HG02938 (cell line): ENCODE results near the gene CCDC138.
"Not testable (repeated sequence)": the region's sequence is repeated elsewhere in the genome, so short reads cannot be mapped to it uniquely, and the experiment has no call there.

ENCODE experiments used
- ATAC-seq: cut with Tn5 transposase; IDR thresholded peaks from one replicate; pipeline ENCODE4 v1.9.1; 2021; ENCODE audit warnings: mild to moderate bottlenecking, moderate library complexity; ENCODE audit not compliant: unreplicated experiment

The CCDC138 gene, protein sequence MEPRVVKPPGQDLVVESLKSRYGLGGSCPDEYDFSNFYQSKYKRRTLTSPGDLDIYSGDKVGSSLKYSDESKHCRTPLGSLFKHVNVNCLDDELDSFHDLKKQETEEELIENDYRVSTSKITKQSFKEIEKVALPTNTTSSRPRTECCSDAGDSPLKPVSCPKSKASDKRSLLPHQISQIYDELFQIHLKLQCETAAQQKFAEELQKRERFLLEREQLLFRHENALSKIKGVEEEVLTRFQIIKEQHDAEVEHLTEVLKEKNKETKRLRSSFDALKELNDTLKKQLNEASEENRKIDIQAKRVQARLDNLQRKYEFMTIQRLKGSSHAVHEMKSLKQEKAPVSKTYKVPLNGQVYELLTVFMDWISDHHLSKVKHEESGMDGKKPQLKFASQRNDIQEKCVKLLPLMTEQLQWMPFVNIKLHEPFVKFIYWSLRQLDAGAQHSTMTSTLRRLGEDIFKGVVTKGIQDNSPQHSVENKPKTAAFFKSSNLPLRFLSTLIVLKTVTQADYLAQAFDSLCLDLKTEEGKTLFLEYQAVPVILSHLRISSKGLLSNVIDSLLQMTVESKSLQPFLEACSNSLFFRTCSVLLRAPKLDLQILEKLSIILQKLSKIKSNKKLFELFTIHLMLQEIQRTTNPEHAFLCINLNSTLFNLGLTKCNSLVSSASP

GRCh38 chr2:108786354-108787215 is at the start of gene CCDC138:
CCDC138 (plus strand) TSS chr2:108786771; CDS start chr2:108786823, 52 bp downstream.
- peak; percentile 91 for ATAC-seq

DNA sequence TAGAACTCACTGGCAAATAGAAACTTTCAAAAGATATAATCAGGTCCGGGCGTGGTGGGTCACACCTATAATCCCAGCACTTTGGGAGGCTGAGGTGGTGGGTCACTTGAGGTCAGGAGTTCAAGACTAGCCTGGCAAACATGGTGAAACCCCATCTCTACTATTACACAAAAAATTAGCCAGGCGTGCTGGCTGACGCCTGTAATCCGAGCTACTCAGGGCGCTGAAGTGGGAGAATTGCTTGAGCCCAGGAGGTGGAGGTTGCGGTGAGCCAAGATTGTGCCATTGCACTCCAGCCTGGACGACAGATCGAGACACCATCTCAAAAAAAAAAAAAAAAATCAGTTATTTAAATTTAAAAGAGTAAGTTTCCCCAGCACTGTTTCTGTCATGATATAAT is 28.6 kb upstream of the CCDC138 start:
- ATAC-seq = not testable (repeated sequence)

GRCh38 chr2:108762618-108763017 is 24.0 kb upstream of the CCDC138 start:
- ATAC-seq = not testable (repeated sequence)

- ATAC-seq = not testable (repeated sequence)
These were observed 19.9 kb upstream of the CCDC138 start for GRCh38 chr2:108766671-108767070.

- ATAC-seq = not testable (repeated sequence)
These were observed 18.7 kb upstream of the CCDC138 start for GRCh38 chr2:108767859-108768258.

- ATAC-seq = peak; percentile 66
These were observed 10.1 kb upstream of the CCDC138 start for GRCh38 chr2:108776475-108776874.

DNA sequence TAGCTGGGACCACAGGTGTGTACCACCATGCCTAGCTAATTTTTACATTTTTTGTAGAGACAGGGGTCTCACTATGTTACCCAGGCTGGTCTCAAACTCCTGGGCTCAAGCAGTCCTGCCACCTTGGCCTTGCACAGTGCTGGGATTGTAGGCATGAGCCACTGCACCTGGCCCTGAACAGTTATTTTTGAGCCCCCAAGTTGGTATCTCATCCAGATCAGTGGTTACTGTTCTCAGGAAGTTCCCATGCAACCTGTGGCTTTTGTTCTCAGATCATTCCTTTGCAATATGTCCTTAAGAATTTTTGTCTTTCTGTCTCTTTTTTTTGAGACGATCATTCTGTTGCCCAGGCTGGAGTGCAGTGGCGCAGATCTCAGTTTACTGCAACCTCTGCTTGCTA is 7.7 kb upstream of the CCDC138 start:
- no peak for ATAC-seq

GRCh38 chr2:108786008-108786353 is 590 bp upstream of the CCDC138 start:
- peak; percentile 10 for ATAC-seq

DNA sequence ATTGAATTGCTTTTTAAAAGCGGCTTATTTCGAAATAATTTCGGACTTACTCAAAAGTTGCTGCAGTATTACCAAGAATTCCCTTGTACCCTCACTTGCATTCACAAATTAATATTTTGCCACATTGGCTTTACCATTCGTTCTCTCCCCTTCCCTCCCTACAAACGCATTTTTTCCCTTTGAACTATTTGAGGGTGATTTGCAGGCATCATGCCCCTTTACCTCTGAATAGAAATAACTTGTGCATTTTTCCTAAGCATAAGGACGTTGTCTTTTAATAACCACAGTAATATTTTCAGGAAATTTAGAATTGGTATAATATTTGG is 608 bp downstream of the CCDC138 start:
- ATAC-seq = no peak

GRCh38 chr2:108803045-108803736 is 16.6 kb downstream of the CCDC138 start:
- ATAC-seq = no peak

DNA sequence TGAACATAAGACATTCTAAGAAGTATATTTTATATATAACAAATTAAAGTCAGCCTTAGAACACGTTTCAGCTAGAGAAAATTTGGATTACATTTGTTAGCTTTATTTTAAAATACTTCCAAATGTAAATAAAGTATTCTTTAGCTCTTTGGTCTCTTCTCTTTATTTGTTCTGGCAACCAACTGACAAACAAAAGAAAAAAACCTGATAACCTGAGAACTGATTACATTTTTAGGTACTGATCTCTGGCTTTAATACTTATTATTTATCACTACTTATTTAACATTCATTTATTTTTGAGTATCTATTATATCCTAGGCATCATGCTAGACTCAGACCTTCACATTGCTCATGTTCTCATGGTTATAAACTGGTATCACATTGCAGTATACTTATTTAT is 18.5 kb downstream of the CCDC138 start:
- no peak for ATAC-seq

DNA sequence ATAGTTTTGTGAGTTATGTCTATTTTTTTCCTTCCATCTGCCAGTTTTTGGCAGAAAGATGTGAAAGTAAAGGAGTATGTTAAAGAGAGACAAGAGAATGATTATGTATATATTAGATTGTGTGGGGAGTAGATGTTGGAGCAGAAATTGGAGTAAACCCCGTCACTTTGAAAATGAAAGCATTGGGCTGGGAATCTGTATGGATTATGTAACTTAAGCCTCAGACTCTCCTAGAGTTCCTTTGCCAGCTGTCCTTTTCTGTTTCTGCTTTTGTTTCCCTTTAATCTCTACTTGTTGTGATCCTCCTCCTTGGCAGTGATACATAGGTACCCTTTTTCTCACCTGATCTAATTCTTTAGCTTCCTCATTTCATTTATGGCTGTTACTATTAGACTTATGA is 19.2 kb downstream of the CCDC138 start:
- no peak for ATAC-seq

- ATAC-seq = no peak
These were observed 20.0 kb downstream of the CCDC138 start for GRCh38 chr2:108806371-108807113.

DNA sequence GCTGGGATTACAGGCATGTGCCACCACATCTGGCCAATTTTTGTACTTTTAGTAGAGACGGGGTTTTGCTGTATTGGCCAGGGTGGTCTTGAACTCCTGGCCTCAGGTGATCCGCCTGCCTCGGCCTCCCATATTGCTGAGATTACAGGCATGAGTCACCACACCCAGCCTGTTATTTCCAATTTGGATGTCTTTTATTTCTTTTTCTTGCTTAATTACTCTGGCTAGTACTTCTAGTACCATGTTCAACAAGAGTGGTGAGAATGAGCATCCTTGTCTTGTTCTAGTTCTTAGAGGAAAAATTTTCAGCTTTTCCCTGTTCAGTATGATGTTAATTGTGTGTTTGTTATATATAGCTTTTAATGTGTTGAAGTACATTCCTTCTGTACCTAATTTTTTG is 23.4 kb downstream of the CCDC138 start:
- ATAC-seq = no peak

DNA sequence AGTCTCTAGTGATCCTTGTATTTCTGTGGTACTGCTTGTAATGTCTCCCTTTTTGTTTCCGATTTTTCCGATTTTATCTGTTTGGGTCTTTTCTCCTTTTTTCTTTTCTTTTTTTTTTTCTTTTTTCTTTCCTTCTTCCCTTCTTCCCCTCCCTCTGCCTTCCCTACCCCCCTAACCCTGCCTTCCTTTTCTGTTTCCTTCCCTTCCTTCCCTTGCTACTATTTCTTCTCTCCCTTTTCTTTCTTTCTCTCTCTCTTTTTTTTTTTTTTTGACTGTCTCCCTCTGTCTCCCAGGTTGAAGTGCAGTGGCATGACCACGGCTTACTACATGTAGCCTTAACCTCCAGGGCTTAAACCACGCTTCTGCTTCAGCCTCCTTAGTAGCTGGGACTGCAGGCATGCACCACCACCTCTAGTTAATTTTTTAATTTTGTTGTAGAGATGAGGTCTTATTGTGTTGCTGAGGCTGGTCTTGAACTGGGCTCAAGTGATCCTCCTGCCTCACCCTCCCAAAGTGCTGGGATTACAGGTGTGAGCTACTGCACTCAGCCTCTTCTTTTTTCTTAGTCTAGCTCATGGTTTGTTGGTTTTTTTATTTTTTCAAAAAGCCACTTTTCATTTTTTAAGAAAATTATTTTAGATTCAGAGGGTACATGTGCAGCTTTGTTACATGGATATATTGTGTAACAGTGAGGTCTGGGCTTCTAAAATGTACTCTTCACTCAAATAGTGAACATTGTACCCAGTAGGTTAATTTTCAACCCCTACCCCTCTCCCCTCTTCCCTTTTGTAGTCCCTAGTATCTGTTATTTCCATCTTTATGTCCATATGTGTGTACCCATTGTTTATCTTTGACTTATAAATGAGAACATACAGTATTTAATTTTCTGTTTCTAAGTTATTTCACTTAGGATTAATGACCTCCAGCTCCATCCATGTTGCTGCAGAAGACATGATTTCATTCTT is 24.7 kb downstream of the CCDC138 start:
- no peak for ATAC-seq

DNA sequence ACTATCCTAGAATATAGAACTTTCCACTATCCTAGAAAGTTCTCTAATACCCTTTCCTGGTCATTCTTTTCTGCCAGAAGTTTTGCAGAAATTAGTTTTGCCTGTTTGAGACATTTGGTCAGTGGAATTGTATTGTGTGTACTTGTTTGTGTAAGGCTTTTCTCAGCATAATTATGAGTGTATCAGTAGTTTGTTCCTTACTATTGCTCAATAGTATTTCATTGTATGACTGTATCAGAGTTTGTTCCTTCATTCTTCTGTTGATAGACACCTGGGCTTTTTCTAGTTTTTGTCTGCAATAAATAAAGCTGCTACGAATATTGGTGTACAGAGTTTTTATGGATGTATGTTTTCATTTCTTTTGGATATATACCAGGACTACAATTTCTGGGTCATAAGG is 27.2 kb downstream of the CCDC138 start:
- ATAC-seq = no peak

- no peak for ATAC-seq
These were observed 33.9 kb downstream of the CCDC138 start for GRCh38 chr2:108820482-108820881.

GRCh38 chr2:108823286-108823685 is 36.7 kb downstream of the CCDC138 start:
- ATAC-seq = no peak
